Brain pericyte (primary cell): ENCODE measurements around the gene CREBBP.

Experiments
- DNase-seq: peaks from one replicate; pipeline ENCODE4 v3.0.0-alpha.2; 2012; ENCODE audit warnings: low read depth, low spot score

The CREBBP gene

GRCh38 chr16:3879887-3880564, 487 bp downstream of the CREBBP start:
- no peak for DNase-seq

DNA sequence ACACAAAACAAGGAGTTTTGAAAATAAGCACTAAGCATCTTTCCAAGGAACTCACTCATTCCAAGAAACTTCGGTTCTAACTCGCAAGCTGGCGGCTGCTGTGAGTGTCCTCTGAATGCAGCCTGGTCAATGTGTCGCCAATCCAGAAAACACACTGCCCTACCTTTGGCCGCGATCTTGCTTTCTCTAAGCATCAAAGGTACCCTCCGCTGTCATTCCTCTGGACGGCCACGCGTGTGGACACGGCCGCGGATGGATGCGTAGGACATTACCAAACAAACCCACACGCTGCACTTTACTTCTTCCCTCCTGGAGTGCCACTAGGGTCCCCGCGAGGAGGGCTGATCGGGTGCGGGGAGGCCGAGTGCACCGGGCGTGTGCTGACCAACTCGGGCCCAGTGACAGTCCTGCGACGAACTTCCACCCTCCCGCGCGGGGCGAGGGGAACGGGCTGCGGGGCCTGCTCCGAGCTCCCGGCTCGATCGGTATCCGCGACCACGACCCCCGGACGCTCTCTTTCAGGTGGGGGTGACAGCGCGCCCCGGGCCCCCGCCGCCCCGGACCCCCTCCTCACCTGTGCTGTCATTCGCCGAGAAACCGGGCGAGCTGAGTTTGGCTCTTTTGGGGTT, 1.1 kb downstream of the CREBBP start:
- no peak for DNase-seq

GRCh38 chr16:3878610-3879009, 1.9 kb downstream of the CREBBP start:
- DNase-seq: no peak

DNA sequence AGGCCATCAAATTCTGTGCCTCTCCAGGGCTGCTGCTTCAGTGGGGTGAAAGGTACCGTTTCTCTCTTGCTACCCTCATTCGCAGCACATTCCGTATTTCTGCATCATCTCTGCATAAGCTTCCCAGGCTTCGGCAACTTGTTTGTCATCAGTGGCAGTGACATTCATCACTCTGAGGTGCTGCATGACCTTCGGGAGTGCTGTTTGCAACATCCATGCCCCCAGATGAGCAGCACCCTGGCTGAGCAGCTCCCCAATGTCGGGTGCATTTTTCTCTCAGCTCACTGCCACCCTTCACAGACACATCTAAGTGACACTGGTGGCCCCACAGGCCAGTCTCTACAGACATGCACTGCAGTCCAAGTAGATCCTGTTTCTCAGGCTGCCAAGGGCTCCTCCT, 3.8 kb downstream of the CREBBP start:
- DNase-seq: no peak

- DNase-seq: no peak
Observed at GRCh38 chr16:3876160-3876559, 4.4 kb downstream of the CREBBP start.

- DNase-seq: no peak
Observed at GRCh38 chr16:3874794-3875692, 5.5 kb downstream of the CREBBP start.

- DNase-seq: no peak
Observed at GRCh38 chr16:3874242-3874641, 6.3 kb downstream of the CREBBP start.

DNA sequence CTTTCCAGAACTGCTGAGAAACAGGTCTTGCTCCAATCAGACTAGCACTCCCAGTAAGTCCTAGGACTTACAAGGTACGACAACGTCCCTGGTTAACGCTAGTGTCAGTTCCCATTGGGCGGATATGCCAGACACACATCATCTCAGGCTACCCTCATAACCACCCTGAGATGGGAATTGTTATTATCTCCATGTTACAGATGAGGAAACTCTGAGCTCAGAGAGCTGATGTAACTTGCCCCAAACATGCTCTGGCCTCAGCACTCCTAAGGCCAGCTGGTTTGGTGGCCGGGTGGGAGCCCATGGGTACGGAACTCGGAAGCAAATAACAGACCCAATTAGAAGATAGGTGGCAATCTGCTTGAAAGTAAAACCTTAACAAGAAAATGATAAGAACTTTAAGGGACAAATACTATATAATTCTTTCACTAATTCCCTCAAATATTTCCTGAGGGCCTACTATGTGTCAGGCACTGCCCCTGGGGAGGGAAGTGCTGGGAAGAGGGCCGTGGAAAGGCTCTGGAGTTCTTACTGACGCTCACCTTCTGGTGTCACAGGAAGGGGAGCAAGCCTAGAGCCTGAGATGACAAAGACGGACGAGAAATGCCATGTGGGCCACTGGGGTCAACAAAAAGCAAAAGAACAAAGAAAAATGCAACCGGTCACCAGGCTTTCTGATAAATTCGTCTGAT, 6.9 kb downstream of the CREBBP start:
- no peak for DNase-seq

- no peak for DNase-seq
Observed at GRCh38 chr16:3872216-3872895, 8.2 kb downstream of the CREBBP start.

- no peak for DNase-seq
Observed at GRCh38 chr16:3868967-3869366, 11.5 kb downstream of the CREBBP start.

DNA sequence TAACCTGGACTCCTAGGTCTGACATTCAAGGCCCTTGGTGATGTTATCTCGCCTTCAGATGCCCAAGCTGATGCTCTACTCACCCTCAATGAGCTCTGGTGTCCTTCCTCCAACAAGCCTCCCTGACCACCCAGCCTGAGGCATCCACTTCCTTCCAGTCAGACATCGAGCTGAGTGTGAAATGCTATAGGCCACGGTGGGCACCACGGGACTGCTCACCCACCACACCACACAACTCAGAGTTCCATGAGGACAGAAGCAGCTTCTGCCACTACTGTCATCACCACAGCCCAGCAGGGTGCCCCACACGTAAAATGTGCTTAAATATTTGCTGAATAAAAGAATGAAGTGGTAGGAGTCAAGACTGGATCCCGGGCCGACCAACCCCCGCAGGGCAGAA, 12.0 kb downstream of the CREBBP start:
- no peak for DNase-seq

DNA sequence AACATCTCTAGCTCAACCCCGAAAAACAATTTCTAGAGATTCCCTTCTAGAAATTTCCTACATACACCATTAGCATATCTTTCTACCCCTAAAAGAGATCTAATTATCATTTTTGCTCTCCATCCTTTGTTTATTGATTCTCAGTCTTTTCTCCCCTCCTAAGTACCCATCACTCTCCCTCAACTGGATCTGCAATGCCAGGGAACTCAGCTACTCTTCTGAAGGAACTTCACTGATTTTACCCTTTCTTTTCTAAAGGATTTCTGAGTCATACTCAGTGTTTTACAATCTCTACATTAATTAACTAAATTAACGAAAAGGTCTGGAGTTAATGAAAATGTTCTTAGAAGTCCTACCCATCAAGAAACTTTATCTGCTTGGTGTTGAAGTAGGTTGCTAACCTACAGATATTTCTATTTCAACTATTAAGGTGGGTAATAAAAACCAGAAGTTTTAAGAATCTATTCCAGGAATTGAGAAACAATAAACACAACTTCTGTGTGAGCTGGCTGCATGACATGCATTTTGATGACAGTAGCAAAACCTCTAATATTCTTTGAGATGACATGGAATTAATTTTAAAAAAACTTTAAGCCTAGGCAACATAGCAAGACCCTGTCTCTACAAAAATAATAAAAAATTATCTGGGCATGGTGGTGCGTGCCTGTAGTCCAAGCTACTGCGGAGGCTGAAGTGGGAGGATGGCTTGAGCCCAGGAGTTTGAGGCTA, 13.6 kb downstream of the CREBBP start:
- DNase-seq: no peak

DNA sequence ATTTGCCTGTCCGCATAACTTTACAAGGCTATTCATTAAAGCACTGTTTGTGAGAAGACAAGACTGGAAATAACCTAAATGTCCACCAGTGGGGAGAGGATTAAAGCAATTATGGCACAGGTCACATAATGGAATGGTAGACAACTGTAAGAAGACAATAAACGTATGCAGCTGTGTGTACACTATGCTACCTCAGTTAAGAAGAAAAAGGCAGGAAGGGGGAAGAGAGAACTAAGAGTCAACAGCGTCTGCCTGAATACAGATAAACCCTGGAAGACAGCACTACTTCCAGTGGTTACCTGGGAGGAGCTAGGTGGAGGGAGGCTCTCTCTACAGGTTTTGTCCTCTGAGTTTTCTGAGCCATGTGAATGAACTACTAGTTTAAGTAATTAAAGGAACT, 15.3 kb downstream of the CREBBP start:
- DNase-seq: no peak

DNA sequence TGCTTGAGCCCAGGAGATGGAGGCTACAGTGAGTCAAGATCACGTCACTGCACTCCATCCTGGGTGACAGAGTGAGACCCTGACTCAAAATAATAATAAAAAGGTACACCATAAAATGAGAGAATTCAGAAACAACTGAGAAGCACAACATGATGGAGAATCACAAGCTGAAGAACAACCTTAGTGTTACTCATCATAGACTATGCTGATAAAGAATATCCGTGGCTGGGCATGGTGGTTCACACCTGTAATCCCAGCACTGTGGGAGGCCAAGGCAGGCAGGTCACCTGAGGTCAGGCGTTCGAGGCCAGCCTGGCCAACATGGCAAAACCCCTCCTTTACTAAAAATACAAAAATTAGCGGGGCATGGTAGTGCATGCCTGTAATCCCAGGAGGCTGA, 16.0 kb downstream of the CREBBP start:
- DNase-seq: no peak

- no peak for DNase-seq
Observed at GRCh38 chr16:3863587-3863986, 16.9 kb downstream of the CREBBP start.

GRCh38 chr16:3861808-3862451, 18.6 kb downstream of the CREBBP start:
- DNase-seq: no peak

- no peak for DNase-seq
Observed at GRCh38 chr16:3859889-3860288, 20.6 kb downstream of the CREBBP start.

DNA sequence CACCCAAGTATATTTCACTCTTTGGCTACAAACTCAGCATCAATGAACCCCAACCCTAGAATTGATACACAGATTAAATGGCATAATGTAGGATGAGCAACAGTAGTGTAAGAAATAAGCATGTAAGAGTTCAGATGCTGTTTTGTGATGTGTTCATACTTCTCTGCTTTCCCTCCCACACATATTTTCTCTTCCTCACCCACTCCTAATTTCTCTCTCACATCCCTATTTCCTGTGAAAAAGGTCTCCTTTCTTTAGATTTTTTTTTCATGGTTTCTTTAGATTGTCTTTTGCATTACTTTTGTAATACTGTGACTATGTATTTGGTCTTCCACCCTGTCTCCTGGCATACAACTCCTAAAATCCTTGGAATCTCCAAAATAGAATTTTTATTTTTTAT, 21.7 kb downstream of the CREBBP start:
- no peak for DNase-seq

DNA sequence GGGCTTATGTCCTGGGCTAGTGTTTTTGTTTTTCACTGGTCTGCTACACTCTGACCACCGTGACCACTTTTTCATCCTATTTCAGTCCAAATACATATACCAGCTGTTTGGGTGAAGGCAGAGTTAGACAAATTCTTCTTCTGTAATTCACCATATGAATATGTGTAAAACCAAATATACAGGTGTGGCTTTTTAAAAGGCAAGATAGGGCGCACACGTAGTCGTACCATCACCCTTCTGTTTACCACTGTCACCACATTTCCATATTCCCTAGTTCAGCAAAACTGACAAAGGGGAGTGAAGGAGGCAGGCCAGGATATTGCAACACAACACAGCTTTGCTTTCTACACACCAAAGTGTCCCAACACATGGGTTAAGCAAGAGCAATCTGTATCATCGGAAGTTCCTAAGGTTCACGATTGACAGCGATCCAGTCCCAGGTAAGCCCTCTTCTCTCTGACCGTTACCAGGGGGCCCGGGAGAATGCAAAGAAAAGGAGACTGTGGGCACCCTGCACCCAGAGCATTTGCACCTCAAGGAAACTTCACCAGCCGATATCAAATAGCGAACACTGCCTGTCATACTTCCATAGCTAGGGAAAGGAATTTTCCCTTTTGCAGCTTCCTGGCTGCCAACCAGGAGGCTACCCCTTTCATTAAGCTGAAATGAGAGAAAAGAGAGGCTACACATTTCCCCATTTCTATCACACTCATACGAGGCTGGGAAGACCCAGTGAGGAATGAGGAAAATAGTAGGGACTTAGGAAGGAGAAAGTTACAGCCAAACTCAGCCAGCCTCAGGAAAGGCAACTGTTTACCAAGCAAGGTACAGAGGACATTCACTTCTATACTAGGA, 23.1 kb downstream of the CREBBP start:
- DNase-seq: no peak
